GM18867 (cell line): ENCODE results near the gene GRIA4.

ENCODE experiments used
- ATAC-seq: cut with Tn5 transposase; IDR thresholded peaks from one replicate; pipeline ENCODE4 v1.9.1; 2021; ENCODE audit warnings: mild to moderate bottlenecking, moderate library complexity; ENCODE audit not compliant: unreplicated experiment

GRIA4 gene

DNA sequence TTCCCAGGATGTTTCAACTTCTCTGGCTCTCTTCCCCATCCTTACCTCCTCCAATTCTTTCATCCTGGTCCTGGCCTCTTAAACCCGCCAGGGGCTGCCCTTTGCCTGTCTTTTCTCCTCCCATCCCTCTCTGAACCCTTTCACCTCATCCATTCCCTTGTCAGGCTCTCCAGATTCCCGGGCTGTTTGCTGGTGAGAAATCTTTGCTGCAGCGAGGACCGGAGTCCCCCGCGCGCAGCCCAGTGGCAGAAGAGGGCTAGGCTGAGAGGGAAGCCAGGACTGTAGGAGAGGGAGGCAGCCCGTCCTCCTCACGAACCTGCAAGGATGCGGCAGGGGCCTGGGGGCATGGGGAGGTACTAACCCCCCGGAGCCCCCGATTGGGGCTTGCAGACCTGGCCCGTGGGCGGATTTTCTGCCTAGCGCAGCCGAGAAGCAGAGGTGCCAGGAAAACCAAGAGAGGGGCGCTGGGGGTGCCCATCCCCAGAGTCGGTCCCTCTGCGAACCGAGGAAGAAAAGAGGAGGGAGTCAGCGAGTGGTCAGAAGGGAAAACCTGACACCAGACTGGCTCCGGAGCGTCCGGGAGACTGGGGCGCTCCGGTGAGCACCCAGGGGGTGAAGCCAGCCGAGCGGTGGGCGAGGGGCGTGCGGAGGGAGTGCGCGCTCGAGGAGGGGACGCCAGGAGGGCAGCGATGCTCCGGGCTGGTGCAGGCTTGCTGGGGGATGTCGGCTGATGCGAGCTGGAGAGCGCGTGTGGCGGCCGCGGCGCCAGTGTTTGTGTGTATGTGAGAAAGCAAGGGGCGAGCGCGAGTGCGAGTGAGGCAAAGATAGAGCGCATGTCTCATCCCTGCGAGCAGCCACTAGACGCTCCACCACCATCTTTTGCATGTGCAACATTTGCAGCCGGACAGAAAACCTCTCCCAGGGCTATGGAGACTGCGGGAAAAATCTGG lies at the start of gene GRIA4:
Gene GRIA4 (plus strand): TSS at position 242 of the 950 bp plus-strand sequence. CDS start 925 bp downstream, outside the sequence.
- ATAC-seq: no peak

DNA sequence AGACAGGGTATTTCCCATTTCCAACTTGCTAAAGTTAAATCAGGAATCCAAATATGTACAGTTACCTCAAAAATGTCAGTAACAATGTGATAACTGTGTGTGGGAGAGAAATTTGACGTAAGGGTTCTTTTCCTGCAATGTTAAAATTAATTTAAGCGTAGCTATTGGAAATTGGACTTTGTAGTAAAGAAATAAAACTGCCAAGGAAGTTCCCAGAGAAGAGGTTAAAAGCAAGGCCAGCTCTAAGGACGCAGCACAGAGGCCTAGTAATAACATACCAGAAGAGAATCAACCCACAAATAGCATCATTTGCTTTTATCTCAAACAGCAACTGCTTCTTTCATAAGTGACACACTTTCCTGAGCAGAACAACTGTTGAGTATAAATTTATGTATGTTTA lies 36.8 kb upstream of the GRIA4 start:
- ATAC-seq: no peak

DNA sequence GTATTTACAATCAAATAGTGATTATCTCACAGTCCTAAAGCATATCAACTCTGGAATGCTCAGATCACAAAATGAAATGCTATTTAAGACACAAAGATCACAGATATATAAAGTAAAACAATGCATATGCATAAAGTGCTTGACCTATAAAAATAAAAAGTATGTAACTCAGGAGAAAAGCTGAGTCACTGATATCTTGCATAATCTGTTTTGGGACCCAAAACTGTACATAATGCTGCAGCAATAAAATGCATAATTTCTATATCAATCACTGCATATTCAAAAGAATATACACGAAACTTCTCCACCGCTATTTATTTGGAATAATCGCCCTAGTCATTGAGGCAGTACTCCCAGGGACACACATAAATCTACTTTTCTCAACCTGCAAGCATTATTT lies 34.9 kb upstream of the GRIA4 start:
- no peak for ATAC-seq

DNA sequence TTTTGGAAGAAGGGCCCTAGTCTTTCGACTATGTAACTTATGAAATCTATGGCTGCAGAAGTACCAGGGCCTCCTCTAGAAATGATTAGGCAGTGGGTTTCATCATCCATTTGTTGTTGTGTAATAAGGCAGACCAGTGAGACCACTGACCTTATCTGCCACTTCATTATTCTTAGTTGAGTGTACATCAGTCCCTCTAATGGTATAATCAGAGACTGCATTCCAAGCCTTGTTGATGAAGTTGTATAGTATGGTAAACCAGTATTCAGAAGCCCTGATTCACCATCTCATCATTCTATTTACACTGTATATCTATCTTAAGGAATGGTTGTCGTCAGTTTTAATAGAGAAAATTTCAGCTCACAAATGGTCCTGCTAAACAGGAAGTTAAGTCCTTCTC lies 32.2 kb upstream of the GRIA4 start:
- no peak for ATAC-seq

DNA sequence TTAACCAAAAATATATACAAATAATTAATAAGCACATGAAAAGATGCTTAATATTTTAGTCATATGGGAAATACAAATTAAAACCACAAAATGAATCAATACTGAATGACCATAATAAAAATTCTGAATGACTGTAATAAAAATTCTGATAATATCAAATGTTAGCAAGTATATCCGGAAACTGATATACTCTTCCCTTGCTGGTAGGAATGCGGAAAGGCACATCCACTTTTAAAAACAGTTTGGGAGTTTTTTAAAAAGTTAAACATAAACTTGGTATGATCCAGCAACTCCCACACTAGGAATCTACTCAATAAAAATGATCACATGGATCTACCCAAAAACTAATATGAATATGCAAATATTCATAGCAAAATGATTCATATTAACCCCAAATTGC lies 30.8 kb upstream of the GRIA4 start:
- no peak for ATAC-seq

DNA sequence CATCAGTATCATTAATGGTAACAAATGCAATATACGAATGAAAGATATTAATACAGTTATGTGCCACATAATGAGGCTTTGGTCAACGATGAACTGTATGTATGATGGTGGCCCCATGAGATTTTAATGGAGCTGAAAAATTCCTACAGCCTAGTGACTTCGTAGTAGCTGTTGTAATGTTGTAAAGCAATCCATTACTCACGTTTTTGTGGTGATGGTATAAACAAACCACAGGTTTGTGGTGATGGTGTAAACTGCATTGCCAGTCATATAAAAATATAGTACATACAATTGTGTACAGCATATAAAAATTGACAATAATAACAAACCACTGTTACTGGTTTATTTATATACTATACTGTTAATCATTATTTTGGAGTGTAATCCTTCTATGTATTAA lies 27.4 kb upstream of the GRIA4 start:
- no peak for ATAC-seq

DNA sequence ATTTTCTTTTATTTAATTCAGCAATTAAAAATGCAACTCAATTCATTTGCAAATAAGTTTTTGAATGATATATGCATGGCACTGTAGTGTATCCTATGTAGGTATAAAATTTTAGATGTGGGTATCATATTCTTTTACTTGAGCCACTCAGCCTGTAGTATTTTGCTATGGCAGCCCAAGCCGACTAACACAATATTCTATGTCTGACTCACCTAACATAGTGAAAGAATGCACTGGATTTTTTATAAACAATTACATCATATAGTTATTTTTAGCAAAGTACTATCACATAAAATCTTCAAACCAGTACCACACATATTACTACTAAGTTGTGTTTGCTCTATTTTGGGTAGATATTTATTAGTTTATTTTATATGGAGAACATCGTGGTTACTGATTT lies 21.9 kb upstream of the GRIA4 start:
- no peak for ATAC-seq

DNA sequence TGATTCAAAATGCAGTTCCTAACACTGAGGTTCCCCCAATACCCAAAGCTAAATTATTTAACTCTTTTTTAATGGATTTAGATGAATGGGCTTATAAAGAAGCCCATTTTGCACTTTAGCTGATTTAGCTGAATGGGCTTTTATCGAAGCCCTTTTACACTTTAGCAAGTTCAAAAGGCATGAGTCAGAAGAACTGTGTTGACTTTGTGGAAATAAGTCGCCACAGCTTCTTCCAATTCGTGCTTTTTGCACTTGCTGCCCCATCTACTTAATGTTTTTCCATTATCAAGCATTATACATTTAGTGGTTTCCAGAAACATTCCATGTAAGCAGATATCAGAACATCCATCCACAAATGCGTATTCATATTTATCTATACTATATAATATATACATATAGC lies 20.5 kb upstream of the GRIA4 start:
- no peak for ATAC-seq

DNA sequence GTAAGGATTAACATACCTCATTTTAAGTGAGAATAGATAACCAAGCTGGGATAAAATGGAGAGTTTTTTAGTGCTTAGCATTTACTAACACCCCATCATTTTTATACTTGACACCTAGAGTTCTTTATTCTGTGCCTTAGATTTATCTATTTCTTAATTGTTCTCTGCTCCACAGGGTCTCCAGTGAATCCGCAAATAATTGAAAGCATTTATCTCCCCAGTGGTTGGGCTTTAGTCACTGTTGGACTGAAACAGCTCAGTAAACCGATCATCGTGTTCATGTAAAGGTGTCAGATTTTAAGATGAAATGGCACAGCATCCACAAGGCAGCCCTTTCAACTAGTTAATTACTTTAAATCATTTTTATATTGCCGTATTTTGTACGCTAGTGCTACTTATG lies 17.8 kb upstream of the GRIA4 start:
- ATAC-seq: no peak

DNA sequence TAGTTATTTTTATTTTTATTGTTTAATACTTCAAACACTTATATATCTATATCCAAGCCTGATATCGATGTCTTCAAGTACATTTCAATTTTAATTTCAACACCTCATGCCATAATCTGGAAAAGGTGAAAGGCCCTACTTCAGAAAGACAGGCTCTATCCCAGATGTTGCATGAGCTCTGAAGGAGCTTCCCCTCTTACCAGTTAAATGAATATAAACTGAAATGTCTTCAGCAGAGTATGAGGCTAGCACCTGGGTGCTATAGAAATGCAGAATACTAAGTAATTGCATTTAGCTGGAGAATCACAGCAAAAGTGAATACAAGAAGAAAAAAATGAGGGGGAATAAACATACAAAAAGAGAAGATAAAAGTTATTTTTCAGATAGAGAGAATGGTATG lies 11.5 kb upstream of the GRIA4 start:
- no peak for ATAC-seq

DNA sequence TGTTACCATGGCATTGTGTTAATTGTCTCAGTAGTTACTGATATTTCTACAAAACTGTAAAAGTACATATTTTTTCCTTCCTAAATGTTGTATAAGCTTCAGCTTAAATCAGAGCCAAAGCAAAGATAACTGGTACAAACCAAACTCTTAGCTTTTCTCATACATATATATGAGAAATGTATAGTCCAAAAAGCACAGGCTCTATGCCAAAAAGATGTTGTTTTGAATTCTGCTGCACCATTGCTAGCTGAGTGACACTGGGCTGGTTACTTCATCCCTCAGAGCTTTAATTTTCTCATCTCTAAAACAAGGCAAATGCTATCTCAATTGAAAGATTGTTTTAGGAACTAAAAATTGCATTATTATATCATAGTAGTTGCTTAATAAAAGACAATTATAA lies 6.7 kb upstream of the GRIA4 start:
- ATAC-seq: no peak

DNA sequence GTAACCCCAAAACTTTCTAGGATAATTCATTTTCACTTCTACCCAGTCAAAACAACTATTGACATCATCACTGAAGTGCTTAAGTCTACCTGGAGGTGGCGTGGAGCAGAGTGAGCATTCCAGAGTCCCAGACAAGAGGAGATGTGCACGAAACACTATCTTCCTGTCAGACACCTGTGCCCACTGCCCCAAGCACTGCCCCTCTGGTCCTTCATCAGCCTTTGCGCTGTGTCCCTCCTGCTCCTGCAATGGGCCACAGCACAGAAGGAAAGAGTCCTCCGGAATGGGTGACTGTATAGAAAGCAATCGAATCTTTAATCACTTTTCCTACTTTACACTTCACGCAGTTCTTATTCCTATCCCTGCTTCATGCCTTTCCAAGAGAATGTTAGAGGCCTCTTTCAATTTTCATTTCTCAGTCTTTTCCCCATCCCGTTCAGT lies 512 bp upstream of the GRIA4 start:
- ATAC-seq: peak; percentile 90

DNA sequence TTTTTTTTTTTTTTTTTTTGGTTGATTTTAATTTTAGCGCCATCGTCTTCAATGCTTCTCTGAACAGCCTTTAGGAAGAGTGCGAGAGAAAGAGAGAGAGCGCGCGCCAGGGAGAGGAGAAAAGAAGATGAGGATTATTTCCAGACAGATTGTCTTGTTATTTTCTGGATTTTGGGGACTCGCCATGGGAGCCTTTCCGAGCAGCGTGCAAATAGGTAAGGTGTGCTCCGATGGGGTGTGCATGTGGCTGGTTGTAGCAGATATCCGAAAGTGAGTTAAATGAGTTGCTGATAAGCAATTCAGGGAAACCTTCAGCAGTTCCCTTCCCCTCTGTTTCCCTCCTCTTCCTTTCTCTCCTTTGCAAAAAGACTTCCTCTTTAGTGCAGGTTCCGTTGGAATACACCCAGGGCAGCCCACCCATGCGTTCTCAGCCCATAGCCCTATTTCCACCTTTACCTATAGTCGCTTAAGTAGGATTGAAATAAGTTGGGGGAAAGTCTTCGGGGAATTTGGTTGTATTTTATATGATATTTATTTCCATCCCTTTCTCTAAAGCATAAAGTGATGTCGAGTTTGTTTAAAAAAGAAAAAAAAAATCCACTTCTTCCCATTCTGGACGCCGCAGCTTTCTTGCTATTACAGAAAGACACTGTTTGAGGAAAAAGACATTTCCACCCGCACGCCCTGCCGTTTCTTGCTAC lies 1.1 kb downstream of the GRIA4 start:
- no peak for ATAC-seq

DNA sequence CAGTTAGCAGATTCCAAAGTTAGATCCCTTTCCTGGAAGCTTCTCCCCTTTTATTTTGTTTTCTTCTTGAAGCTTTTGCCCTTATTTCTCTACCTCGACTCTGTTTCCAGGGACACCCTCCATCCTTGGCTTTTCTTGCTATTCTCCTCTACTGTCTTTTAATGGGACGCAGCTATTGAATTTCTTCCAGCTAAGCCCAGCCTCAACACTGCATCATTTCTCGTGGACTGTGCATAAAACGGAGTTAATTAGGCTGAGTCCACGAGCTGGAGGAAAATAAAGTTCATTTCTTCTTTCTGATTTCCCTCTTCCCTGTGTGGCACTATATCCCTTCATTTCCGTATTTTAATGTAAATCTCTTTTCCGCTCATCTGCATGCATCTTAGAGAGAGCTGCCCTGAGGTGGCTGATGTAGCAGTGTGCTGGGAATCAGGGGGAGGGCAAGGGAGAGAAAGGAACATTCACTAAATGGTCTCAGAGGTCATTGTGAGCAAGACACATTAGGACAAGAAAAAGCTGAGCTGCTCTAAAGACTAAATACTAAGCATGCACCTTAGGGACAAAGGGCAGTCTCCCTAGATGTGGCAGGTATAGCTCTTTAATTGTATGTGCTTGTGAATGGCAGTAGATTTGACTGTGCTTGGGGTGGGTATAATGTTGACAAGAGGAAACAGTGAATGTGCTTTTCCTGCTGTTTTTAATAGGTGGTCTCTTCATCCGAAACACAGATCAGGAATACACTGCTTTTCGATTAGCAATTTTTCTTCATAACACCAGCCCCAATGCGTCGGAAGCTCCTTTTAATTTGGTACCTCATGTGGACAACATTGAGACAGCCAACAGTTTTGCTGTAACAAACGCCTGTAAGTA lies 1.9 kb downstream of the GRIA4 start:
- ATAC-seq: no peak

DNA sequence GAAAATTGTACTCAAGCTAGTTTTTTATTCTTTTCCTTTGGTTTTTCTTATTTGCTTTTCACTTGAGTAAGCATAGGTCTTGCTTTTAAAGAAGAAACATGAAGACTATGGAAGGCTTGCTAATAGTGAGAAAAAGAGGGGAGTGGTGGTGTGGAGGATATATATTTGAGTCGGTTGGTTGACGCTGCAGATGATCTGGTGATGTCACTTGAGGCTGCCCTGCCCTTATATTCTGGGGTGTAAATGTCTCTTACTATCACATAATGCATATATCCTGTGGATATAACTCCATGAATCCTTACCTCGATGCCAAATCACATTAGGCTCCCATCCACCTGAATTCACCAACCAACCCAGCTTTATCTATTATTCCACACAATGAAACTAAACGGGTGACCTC lies 2.9 kb downstream of the GRIA4 start:
- no peak for ATAC-seq

DNA sequence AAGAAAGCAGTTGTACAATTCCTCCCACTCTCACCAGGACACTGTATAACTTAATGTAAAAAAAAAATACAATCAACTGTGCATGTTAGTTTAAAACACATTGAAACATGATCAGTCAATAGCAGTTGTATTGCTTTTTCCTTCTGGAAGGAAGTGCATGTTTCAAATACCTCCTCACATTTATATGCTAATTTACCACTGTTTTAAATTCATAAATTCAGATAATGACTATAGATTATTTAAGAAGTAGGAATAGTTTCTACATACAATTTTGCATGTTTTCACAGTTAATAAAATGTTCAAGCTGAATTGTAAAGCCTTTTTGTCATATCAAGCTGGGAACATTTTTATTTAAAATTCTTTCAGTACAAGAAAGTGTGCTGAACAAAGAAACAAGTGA lies 3.3 kb downstream of the GRIA4 start:
- no peak for ATAC-seq

DNA sequence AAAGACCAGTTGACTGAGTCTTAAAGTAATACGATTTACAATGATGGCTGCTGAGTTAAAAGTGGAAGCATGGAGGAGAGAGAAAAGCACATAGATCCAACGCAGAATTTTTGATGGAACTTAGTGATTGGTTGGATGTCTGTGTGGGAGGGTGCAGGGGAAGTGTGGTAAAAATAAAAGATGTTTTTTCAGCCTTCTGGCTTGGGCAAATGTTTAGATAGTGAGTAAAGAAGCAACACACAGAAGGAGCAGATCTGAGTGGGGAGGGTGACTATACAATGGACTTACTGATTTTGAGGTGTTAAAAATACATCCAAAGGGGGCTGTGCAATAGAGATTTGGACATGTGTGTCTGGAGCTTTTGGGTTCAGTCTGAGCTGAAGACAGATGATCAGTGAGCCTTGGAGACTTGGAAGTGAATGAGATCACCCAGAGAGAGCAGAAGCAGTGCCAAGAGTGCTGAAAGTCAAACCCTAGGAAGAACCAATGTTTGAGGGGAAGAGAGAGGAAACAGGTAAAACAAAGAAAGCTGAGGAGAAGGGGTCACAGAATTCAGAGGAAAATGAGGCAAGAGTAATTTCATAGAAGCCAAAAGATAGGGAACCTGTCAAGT lies 8.6 kb downstream of the GRIA4 start:
- ATAC-seq: no peak

DNA sequence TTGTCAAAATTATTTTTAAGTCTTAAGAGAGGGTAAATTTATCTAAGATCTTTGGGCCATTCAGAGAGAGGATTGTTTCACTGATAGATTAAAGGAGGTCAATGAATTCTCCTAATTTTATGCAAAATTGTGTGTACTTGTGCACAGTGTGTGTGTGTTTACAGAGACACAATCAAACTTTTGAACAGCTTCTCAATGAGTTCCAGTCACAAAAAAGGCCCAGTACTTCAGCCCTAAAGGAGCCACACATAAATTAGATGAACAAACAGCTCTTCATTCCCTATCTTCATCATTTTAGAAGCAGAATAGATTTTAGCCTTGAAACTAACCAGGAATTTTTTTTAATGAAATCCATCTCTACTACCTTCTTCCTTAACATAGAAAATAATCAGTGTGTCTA lies 9.7 kb downstream of the GRIA4 start:
- no peak for ATAC-seq

DNA sequence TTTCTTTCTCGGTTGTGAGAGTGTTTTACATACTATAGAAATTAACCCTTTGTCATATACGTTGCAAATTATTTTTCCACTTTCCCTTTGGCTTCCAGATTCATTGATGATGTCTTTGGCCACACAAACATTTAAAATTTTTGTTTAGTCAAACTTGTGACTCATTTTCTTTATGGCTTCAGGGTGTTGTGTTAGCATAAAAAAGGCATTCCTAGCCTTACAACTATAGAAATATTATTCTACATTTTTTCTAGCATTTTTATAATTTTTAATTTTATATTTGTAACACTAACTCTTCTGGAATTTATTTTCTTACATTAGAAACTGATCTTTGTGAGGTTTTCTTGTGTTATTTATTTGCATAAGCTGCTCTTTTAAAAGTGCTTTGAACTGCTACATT lies 12.1 kb downstream of the GRIA4 start:
- ATAC-seq: no peak

DNA sequence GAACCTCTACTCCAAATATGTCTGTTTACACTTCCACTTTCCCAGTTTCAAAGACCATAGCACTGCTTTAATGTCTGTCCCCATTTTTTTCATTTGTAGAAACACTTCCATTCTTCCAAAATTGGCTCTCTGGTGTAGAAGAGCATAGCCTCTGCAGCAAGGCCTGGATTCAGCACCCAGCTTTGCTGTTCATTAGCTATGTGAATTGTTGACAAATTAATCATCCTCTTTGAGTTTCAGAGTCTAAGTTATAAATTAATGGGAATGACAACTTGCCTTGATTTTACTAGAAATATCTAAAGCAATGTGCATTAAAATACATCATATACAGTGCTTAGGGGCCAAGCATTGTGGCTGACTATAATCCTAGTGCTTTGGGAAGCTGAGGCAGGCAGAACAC lies 22.4 kb downstream of the GRIA4 start:
- no peak for ATAC-seq

DNA sequence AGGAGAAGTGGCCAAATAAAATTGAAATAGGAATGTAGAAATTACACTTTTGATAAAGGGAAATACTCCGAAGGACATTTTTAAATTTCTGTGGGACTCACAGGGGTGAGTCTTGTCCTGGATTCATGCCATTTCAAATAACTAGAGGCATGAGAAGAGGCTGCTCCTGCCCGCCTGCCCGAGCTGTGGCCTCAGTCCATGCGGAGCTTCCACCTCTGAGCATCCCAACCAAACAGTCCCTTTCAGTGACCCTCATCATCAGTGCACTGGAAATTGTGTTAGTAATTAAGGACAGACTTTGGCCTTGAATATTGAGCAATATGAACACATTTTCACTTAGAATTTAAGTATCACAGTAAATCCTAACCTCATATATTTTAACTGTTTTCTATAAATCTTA lies 25.6 kb downstream of the GRIA4 start:
- ATAC-seq: no peak
